Memory B cell (primary cell): ENCODE data around the gene TMCO6.
"Not testable (repeated sequence)": the region's sequence is repeated elsewhere in the genome, so short reads cannot be mapped to it uniquely, and the experiment has no call there.

Experiments used
- ATAC-seq: fragments of 150-1000 bp; cut with Tn5 transposase; 2 replicates; pipeline ENCODE4 v1.10.0; 2021; ENCODE audit warnings: low read depth, mild to moderate bottlenecking, moderate library complexity
- DNase-seq, 2 donors: peaks; one replicate each; pipeline ENCODE4 v3.0.0; 2022; ENCODE audit warnings: low spot score in 2 of 2
- H3K27ac Mint-ChIP-seq: one replicate; pipeline ENCODE4 v1.8.0; 2022; ENCODE audit warnings: mild to moderate bottlenecking, moderate library complexity, mixed read lengths
- H3K27me3 Mint-ChIP-seq: one replicate; pipeline ENCODE4 v1.8.0; 2022; ENCODE audit warnings: mixed read lengths
- H3K36me3 Mint-ChIP-seq: one replicate; pipeline ENCODE4 v1.8.0; 2022; ENCODE audit warnings: mild to moderate bottlenecking, mixed read lengths
- H3K4me1 Mint-ChIP-seq: one replicate; pipeline ENCODE4 v1.8.0; 2022; ENCODE audit warnings: mixed read lengths
- H3K4me3 Mint-ChIP-seq: one replicate; pipeline ENCODE4 v1.8.0; 2022; ENCODE audit warnings: mild to moderate bottlenecking, moderate library complexity, mixed read lengths
- H3K9me3 Mint-ChIP-seq: one replicate; pipeline ENCODE4 v1.8.0; 2022; ENCODE audit warnings: mixed read lengths

TMCO6 gene

DNA sequence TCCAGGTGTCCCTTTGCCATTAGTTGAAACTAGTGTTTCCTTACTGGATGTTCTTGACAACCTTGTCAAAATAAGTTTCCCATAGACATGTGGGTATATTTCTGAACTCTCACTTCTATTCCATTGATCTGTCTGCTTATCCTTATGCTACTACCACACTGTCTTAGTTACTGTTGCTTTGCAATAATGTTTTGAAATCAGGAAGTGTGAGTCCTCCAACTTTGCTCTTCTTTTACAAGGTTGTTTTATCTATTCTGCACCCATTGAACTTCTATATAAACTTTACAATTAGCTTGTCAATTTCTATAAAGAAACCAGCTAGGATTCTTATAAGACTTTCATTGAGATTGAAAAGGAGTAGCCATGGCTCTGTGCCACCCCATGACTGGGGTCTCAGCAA lies 30.5 kb upstream of the TMCO6 start:
- H3K27me3 Mint-ChIP-seq = peaks cover 2% of the 10 kb centered on the region
- H3K27ac Mint-ChIP-seq = no peak overlapping the region
- ATAC-seq = no peak
- no peak overlapping the region for H3K4me3 Mint-ChIP-seq
- no peak for DNase-seq
- peaks cover 2% of the 10 kb centered on the region for H3K36me3 Mint-ChIP-seq
- peaks cover 16% of the 10 kb centered on the region for H3K4me1 Mint-ChIP-seq
- H3K9me3 Mint-ChIP-seq = peaks cover 2% of the 10 kb centered on the region

DNA sequence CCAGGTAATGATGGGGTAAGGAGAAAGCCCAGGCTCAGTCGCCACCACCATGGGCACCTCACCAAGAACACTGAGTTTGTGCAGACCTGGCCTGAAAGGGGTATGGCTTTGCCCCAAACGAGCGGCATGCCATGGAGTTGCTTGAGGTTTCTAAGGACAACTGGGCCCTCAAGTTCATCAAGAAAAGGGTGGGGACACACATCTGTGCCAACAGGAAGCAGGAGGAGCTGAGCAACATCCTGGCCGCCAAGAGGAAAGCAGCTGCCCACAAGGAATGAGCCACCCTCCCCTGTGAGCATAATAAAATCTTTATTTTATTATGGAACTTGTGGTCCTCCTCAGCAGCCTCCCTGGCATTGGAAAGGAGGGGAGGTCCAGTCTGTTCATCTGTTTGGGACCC lies 30.1 kb upstream of the TMCO6 start:
- DNase-seq (no peak), ATAC-seq (no peak)
- Mint-ChIP-seq H3K4me3 (no peak overlapping the region), H3K27ac (no peak overlapping the region), H3K9me3 (peaks cover 2% of the 10 kb centered on the region), H3K36me3 (peaks cover 2% of the 10 kb centered on the region), H3K4me1 (peaks cover 16% of the 10 kb centered on the region), H3K27me3 (peaks cover 2% of the 10 kb centered on the region)

DNA sequence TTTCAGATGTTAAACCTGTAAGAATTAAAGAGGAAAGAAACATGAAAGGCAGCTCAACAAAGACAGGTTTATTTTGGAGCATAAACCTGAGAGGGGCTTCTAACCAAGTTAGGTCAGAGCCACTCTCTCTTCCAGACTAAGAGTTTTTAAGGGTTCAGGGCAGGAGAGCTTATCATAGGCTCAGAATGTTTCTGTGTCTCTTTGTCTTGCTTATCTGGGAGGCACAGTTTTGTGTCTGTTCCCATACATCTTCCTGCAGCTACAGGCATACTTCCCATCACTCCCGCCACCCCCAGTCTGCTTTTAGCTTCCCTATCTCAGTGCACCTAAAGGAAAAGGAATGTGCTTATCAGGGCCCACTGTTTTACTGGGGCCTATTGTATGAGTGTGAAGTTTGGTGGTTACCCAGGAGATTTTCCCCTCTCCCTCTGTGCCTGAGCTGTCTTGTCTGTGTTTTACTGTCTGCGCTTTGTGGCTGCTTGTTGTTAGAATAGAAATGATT lies 28.2 kb upstream of the TMCO6 start:
- H3K27ac Mint-ChIP-seq = no peak overlapping the region
- no peak overlapping the region for H3K4me3 Mint-ChIP-seq
- H3K27me3 Mint-ChIP-seq = peaks cover under 1% of the 10 kb centered on the region
- ATAC-seq (no peak), DNase-seq (no peak)
- H3K36me3 Mint-ChIP-seq = peaks cover under 1% of the 10 kb centered on the region
- H3K9me3 Mint-ChIP-seq = peaks cover under 1% of the 10 kb centered on the region
- H3K4me1 Mint-ChIP-seq = peaks cover 16% of the 10 kb centered on the region

DNA sequence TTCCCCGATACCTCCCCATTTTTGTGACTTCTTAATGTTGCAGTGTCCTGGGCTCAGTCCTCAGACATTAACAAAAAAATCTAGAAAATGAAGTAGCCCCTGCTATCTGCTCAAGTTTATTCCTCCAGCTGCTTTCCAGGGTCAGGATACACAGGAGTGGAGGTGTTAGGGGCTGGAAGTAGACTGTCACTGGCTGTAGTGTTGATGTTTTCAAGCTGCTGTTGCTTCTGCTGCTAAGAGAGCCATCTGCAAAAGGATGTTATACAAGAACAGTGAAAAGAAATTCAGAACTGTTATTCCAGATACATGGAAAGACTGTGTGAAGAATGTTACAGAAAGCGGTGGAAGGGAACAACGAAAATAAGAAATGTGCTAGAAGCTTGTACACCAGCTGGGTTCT lies 16.9 kb upstream of the TMCO6 start:
- Mint-ChIP-seq H3K27ac (no peak overlapping the region), H3K36me3 (no peaks in the 10 kb centered on the region), H3K4me1 (no peaks in the 10 kb centered on the region), H3K27me3 (peaks cover 10% of the 10 kb centered on the region), H3K4me3 (no peak overlapping the region), H3K9me3 (peaks cover 2% of the 10 kb centered on the region)
- DNase-seq (no peak), ATAC-seq (no peak)

DNA sequence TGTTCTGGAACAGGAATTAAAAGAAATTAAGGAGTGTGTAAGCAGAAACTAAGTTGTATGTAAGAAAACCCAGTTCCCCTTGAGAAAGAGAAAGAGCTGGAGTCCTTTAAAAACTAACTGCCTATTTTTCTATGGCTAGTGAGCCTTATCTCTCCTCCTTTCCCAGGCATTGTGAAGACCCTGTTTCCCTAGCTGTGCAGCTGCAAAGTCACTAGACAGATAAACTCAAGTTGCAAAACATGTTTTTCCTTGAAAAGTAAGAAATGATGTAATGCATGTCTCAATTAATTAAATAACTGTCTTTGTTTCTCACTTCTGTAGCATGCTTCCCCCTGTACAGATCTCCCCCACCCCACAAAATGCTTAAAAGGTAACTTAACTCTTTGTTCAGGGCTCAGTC lies 16.2 kb upstream of the TMCO6 start:
- DNase-seq, H3K36me3 Mint-ChIP-seq, H3K4me3 Mint-ChIP-seq, H3K27ac Mint-ChIP-seq, H3K4me1 Mint-ChIP-seq, H3K27me3 Mint-ChIP-seq, H3K9me3 Mint-ChIP-seq, ATAC-seq: not testable (repeated sequence)

DNA sequence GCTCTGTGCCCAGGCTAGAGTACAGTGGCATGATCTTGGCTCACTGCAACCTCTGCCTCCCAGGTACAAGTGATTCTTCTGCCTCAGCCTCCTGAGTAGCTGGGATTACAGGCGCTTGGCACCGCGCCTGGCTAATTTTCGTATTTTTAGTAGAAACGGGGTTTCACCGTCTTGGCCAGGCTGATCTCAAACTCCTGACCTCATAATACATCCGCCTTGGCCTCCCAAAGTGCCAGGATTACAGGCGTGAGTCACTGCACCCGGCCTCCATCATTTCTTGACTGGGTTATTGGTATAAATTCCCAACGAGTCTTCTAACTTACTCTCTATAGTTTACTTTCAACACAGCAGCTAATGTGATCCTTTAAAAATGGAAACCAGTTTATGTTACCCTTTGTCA lies 14.4 kb upstream of the TMCO6 start:
- H3K4me1 Mint-ChIP-seq, H3K9me3 Mint-ChIP-seq, H3K27ac Mint-ChIP-seq: not testable (repeated sequence)

DNA sequence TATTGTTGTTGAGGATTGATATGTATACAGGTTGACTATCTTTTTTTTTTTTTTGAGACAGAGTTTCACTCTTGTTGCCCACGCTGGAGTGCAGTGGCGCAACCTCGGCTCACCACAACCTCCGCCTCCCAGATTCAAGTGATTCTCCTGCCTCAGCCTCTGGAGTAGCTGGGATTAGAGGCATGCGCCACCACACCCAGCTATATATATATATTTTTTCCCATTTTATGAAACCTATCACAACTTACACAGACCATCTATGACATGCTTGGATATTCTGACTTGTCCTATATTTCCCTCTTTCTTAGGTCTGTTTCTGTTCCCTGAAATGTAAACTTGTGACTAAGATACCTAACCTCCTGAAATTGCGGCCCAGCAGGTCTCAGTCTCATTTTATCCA lies 11.3 kb upstream of the TMCO6 start:
- no peaks in the 10 kb centered on the region for H3K9me3 Mint-ChIP-seq
- H3K27me3 Mint-ChIP-seq = peaks cover 9% of the 10 kb centered on the region
- H3K4me1 Mint-ChIP-seq = peaks cover 13% of the 10 kb centered on the region
- H3K27ac Mint-ChIP-seq = no peak overlapping the region
- DNase-seq (no peak), ATAC-seq (no peak)
- H3K36me3 Mint-ChIP-seq = no peaks in the 10 kb centered on the region
- no peak overlapping the region for H3K4me3 Mint-ChIP-seq

More for the DNA sequence above, 14.4 kb upstream of the TMCO6 start:
- DNase-seq, H3K4me3 Mint-ChIP-seq, ATAC-seq, H3K36me3 Mint-ChIP-seq: not testable (repeated sequence)
- peaks cover 11% of the 10 kb centered on the region for H3K27me3 Mint-ChIP-seq

DNA sequence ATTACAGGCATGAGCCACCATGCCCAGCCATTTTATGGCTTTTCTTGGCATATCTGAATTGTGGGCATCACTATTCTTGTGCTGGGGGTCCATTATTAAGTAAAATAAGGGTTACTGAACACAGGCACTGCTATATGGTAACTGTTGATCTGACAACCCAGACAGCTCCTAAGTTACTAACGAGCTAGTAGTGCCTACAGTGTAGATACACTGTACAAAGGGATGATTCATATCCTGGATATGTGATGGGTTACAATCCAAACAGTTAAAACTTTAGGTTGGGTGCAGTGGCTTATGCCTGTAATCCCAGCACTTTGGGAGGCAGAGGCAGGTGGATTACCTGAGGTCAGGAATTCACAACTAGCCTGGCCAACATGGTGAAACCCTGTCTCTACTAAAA lies 10.5 kb upstream of the TMCO6 start:
- no peak for DNase-seq
- Mint-ChIP-seq H3K4me3 (no peak overlapping the region), H3K27me3 (peaks cover 9% of the 10 kb centered on the region)

DNA sequence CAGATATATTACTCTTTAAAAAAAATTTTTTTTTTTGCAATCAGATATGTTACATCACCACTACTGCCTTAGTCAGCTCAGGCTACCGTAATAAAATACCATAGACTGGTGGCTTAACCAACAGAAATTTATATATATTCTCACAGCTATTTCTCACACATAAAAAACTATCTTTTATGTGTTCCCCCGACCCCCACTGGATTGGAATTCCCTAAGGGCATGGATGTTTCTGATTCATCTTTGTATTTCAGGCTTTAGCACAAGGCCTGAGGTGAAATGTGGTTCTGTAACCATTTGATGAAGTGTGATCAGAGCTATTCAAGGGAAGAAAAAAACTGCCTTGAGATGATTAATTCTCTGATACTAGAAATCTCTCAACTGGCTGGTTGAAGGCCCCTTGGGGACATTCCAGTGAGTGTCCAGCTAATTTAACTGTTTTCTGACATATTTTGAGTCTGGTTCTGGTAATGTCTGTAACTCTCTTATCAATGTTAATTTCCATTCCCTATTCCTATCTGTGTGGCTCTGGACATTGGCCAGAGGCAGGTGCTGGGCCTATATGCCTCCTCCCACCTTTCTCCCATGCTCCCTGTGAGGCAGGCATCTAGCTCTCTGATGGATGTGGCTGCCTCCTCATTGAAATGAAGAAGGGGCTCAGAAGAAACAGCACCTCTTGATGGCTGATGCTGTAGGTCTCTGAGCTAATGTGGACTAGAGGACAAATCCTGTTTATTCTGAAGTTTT lies 8.8 kb upstream of the TMCO6 start:
- ATAC-seq (no peak), DNase-seq (no peak)
- Mint-ChIP-seq H3K36me3 (no peaks in the 10 kb centered on the region), H3K27ac (no peak overlapping the region), H3K4me1 (peaks cover 22% of the 10 kb centered on the region), H3K27me3 (peaks cover 8% of the 10 kb centered on the region), H3K9me3 (no peaks in the 10 kb centered on the region), H3K4me3 (peak overlapping the region; percentile 28)

More for the DNA sequence above, 10.5 kb upstream of the TMCO6 start:
- Mint-ChIP-seq H3K27ac (no peak overlapping the region), H3K9me3 (no peaks in the 10 kb centered on the region), H3K36me3 (no peaks in the 10 kb centered on the region), H3K4me1 (peaks cover 19% of the 10 kb centered on the region)
- ATAC-seq = no peak

DNA sequence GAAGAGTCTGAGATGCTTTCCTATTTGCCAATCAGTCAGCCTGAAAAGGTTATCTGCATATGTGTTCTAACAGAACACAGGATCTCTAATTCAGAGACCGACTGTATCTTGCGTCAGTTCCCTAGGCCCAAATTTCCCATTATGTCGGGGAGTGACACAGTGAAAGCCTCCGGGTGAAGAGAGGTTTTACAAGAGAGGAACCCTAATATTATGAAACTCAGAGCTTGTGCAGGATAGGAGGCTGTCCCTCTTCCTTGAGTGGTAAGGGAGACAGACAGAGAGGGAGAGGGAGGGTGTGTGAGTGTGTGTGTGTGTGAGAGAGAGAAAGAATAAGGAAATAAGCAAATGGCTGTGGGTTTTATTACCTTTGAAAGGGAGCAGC lies 8.2 kb upstream of the TMCO6 start:
- H3K27me3 Mint-ChIP-seq = peaks cover 8% of the 10 kb centered on the region
- peaks cover 22% of the 10 kb centered on the region for H3K4me1 Mint-ChIP-seq
- no peaks in the 10 kb centered on the region for H3K36me3 Mint-ChIP-seq
- H3K9me3 Mint-ChIP-seq = no peaks in the 10 kb centered on the region
- ATAC-seq (no peak), DNase-seq (no peak)
- peak overlapping the region; percentile 28 for H3K4me3 Mint-ChIP-seq
- H3K27ac Mint-ChIP-seq = no peak overlapping the region

DNA sequence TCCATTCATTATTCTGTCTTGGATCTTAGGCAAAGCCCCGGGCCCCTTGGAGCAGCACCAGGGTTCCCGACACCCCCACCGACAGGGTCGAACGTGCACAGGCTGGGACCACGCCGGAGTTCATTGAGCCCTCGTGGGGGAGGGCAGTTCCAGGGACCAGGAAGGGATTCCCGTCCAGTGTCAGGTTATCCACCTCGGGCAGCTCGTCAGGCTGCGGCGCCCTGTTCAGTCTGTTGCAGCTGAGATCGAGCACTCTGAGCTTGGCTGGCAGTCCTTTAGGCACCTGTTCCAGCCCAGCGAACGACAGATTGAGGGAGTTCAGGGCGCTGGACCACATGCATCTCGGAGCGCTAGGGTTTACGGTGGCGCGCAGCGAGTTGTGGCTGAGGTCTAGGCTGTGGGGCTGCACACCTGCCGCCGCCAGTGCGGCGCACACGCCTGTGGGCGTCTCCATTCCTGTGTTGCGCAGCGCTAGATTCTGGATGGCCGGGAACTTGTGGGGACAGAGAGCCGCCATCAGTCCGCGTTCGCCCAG lies 7.4 kb upstream of the TMCO6 start:
- DNase-seq = no peak
- Mint-ChIP-seq H3K36me3 (no peaks in the 10 kb centered on the region), H3K4me1 (peaks cover 22% of the 10 kb centered on the region), H3K9me3 (no peaks in the 10 kb centered on the region), H3K27ac (no peak overlapping the region), H3K27me3 (peaks cover 7% of the 10 kb centered on the region), H3K4me3 (peak overlapping the region; percentile 88)
- peak; percentile 67 for ATAC-seq

DNA sequence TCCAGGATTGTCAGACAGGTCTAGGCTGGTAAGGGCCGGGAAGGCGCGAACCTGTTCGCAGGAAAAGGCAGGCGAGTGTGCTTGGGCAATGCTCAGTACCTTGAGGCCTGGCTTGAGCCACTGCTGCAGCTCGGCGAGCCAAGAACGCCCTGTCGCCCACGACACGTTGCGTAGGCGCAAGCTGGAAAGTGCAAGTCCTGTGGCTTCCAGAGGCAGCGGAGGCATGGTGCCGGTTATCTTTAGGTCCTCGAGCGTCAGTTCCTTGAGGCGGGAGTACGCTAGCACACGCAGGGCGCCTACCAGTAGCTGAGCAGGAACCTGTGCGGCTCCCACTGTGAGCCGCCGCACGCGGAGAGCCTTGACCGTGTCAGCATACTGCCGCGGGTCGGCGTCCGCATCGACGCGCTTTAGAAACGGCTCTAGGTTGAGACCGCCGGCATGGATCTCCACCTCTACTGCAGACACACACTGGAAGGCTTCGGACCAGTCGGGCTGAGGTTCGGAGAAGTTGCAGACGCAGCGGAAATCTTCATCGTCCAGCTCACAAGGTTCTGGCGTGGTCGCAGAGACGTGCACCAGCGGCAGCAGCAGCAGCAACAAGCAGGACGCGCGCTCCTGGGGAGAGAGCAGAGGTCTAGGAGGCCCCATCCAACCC lies 6.8 kb upstream of the TMCO6 start:
- H3K9me3 Mint-ChIP-seq = no peaks in the 10 kb centered on the region
- peaks cover 22% of the 10 kb centered on the region for H3K4me1 Mint-ChIP-seq
- peak; percentile 23 to 44 for DNase-seq
- no peaks in the 10 kb centered on the region for H3K36me3 Mint-ChIP-seq
- peak; percentile 73 for ATAC-seq
- peak overlapping the region; percentile 88 for H3K4me3 Mint-ChIP-seq
- H3K27me3 Mint-ChIP-seq = peaks cover 6% of the 10 kb centered on the region
- no peak overlapping the region for H3K27ac Mint-ChIP-seq

DNA sequence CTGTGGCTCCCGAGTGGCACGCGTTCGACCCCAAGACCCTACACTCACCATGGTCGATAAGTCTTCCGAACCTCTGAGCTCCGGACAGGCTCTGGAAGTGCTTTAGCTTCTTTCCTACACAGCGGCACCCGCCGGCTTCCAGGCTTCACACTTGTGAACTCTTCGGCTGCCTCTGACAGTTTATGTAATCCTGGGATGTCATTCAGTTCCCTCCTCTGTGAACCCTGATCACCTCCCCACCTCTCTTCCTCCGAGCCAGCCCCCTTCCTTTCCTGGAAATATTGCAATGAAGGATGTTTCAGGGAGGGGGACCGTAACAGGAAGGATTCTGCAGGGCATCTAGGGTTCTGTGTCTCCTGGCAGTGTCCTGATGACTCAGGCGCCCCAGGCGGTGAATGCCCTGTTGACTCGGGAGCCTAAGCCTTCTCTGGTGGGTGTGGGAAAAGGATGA lies 6.2 kb upstream of the TMCO6 start, which contains the start of gene CD14:
Gene CD14 (minus strand): TSS at position 155 of the 451 bp plus-strand sequence. CDS start 104 bp downstream, at position 51.
- H3K4me1 Mint-ChIP-seq = peaks cover 22% of the 10 kb centered on the region
- ATAC-seq (no peak), DNase-seq (no peak)
- peaks cover 6% of the 10 kb centered on the region for H3K27me3 Mint-ChIP-seq
- no peaks in the 10 kb centered on the region for H3K36me3 Mint-ChIP-seq
- no peak within 1 kb of the TSS for H3K27ac Mint-ChIP-seq
- H3K4me3 Mint-ChIP-seq = peak within 1 kb of the TSS; percentile 88
- H3K9me3 Mint-ChIP-seq = no peaks in the 10 kb centered on the region

DNA sequence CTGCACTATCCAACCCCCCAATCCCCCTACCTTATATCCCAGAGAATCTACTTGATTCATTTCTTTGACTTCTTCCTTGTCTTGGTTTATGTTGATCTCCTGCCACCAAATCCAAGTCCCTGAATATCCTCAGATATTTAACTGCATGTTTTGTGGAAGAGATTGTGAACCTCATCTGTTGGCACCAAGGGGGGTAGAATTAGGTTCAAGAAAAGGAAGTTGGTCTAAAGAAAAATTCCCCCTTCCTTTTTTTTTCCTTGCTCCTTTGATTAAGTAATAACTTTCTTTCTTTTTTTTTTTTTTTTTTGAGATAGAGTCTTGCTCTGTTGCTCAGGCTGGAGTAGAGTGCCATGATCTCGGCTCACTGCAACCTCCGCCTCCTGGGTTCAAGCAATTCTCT lies 5.8 kb upstream of the TMCO6 start:
- Mint-ChIP-seq H3K4me1 (peaks cover 22% of the 10 kb centered on the region), H3K27ac (no peak overlapping the region), H3K4me3 (peak overlapping the region; percentile 88), H3K27me3 (peaks cover 3% of the 10 kb centered on the region), H3K36me3 (no peaks in the 10 kb centered on the region), H3K9me3 (no peaks in the 10 kb centered on the region)
- DNase-seq = no peak
- ATAC-seq = no peak
